DOHH2 (cell line): ENCODE data around the gene SMTN.

Experiments
- H3F3A ChIP-seq: fragments of 200-600 bp; sonication (generic), shearing (Covaris generic); 2 replicates; pipeline ENCODE4 v1.6.0; 2016; ENCODE audit warnings: antibody characterized with exemption, mild to moderate bottlenecking; ENCODE audit not compliant: control insufficient read depth, insufficient read depth
- H3K27ac ChIP-seq: fragments of 200-600 bp; sonication (generic); 2 replicates; pipeline ENCODE4 v1.5.1; 2014; ENCODE audit warnings: low read depth, mild to moderate bottlenecking, low read length, moderate library complexity
- H3K27me3 ChIP-seq: fragments of 200-600 bp; sonication (generic); 2 replicates; pipeline ENCODE4 v1.6.1; 2014; ENCODE audit warnings: mild to moderate bottlenecking, low read length, mixed read lengths; ENCODE audit not compliant: control insufficient read depth
- H3K36me3 ChIP-seq: fragments of 200-600 bp; sonication (generic); 2 replicates; pipeline ENCODE4 v1.6.1; 2014; ENCODE audit warnings: mild to moderate bottlenecking, low read length, moderate library complexity, mixed read lengths; ENCODE audit not compliant: control insufficient read depth
- H3K4me1 ChIP-seq: fragments of 200-600 bp; sonication (generic); 2 replicates; pipeline ENCODE4 v1.6.1; 2014; ENCODE audit warnings: mild to moderate bottlenecking, low read length, mixed read lengths; ENCODE audit not compliant: control insufficient read depth
- H3K4me2 ChIP-seq: fragments of 200-600 bp; sonication (generic); 2 replicates; pipeline ENCODE4 v1.6.0; 2014; ENCODE audit warnings: mild to moderate bottlenecking, low read length, moderate library complexity
- H3K4me3 ChIP-seq: fragments of 200-600 bp; sonication (generic); 2 replicates; pipeline ENCODE4 v1.5.1; 2014; ENCODE audit warnings: mild to moderate bottlenecking, low read length, mixed read lengths
- H3K79me2 ChIP-seq: fragments of 200-600 bp; sonication (generic); 2 replicates; pipeline ENCODE4 v1.6.1; 2014; ENCODE audit warnings: mild to moderate bottlenecking, low read length, mixed read lengths; ENCODE audit not compliant: control insufficient read depth
- H3K9me2 ChIP-seq: fragments of 200-600 bp; sonication (generic); replicated peaks from 2 replicates; pipeline ENCODE4 v1.6.1; 2014; ENCODE audit warnings: mild to moderate bottlenecking, low read length, mixed read lengths; ENCODE audit not compliant: control insufficient read depth
- H3K9me3 ChIP-seq: fragments of 200-600 bp; sonication (generic); 2 replicates; pipeline ENCODE4 v1.6.1; 2014; ENCODE audit warnings: antibody characterized with exemption, low read length, mixed read lengths; ENCODE audit not compliant: control insufficient read depth, insufficient read depth
- H4K20me1 ChIP-seq: fragments of 200-600 bp; sonication (generic); 2 replicates; pipeline ENCODE4 v1.6.0; 2014; ENCODE audit warnings: low read depth, mild to moderate bottlenecking, antibody characterized with exemption, low read length, moderate library complexity; ENCODE audit not compliant: control insufficient read depth, insufficient read depth
- EZH2phosphoT487 ChIP-seq: fragments of 200-600 bp; sonication (generic); IDR thresholded peaks from 2 replicates; pipeline ENCODE4 v1.6.1; 2017; ENCODE audit warnings: borderline replicate concordance, mild to moderate bottlenecking, antibody characterized with exemption, low read length, moderate library complexity, mixed read lengths
- TF ChIP-seq, protein P1 (sequence below): fragments of 200-600 bp; sonication (generic); IDR thresholded peaks from one replicate; pipeline ENCODE4 v1.5.1; 2014; ENCODE audit warnings: antibody characterized with exemption, mild to moderate bottlenecking, low read depth, low read length; ENCODE audit not compliant: poor library complexity, severe bottlenecking

Gene SMTN

GRCh38 chr22:31102441-31103081 is 21.4 kb downstream of the SMTN start:
- no peaks in the 10 kb centered on the region for H3F3A ChIP-seq
- no peak overlapping the region for H3K4me3 ChIP-seq
- H3K9me2 ChIP-seq = no peaks in the 10 kb centered on the region
- no peaks in the 10 kb centered on the region for H3K9me3 ChIP-seq
- TF ChIP-seq, protein P1, sequence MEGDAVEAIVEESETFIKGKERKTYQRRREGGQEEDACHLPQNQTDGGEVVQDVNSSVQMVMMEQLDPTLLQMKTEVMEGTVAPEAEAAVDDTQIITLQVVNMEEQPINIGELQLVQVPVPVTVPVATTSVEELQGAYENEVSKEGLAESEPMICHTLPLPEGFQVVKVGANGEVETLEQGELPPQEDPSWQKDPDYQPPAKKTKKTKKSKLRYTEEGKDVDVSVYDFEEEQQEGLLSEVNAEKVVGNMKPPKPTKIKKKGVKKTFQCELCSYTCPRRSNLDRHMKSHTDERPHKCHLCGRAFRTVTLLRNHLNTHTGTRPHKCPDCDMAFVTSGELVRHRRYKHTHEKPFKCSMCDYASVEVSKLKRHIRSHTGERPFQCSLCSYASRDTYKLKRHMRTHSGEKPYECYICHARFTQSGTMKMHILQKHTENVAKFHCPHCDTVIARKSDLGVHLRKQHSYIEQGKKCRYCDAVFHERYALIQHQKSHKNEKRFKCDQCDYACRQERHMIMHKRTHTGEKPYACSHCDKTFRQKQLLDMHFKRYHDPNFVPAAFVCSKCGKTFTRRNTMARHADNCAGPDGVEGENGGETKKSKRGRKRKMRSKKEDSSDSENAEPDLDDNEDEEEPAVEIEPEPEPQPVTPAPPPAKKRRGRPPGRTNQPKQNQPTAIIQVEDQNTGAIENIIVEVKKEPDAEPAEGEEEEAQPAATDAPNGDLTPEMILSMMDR = no peak
- TF ChIP-seq EZH2phosphoT487 = no peak
- 0 out of 2 replicates have a peak, but pooled peaks cover 5% of the 10 kb centered on the region for H3K27me3 ChIP-seq
- H4K20me1 ChIP-seq = no peaks in the 10 kb centered on the region
- no peak overlapping the region for H3K27ac ChIP-seq
- no peaks in the 10 kb centered on the region for H3K79me2 ChIP-seq
- H3K36me3 ChIP-seq = no peaks in the 10 kb centered on the region
- H3K4me2 ChIP-seq = no peak overlapping the region
- peaks cover 7% of the 10 kb centered on the region for H3K4me1 ChIP-seq

DNA sequence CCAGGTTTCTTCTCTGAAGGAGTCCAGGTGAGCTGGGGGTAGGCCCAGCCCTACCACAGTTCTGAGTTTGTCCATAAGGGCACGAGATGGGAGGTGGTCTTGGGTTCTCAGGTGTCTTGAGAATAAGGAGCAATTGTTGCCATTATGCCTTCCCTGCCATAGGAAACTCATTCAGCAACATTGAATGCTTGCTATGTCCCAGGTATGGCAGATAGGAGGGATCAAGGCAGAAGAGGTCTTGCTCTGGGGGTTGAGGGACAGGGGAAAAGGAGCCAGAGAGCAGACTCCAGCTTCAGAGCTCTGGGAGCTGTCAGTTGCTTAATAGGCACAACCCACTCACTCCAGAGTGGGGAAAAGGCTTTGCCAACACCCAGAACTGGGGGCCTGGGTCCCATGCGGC is 22.0 kb downstream of the SMTN start:
- Histone ChIP-seq H3K9me2 (no peaks in the 10 kb centered on the region), H3K27ac (no peak overlapping the region), H3K4me3 (no peak overlapping the region), H3K36me3 (no peaks in the 10 kb centered on the region), H3K4me1 (peaks cover 11% of the 10 kb centered on the region), H3K9me3 (no peaks in the 10 kb centered on the region), H3F3A (no peaks in the 10 kb centered on the region), H3K4me2 (no peak overlapping the region), H3K27me3 (0 out of 2 replicates have a peak, but pooled peaks cover 5% of the 10 kb centered on the region), H3K79me2 (no peaks in the 10 kb centered on the region), H4K20me1 (no peaks in the 10 kb centered on the region)
- TF ChIP-seq, protein P1 = no peak
- TF ChIP-seq EZH2phosphoT487 = no peak

DNA sequence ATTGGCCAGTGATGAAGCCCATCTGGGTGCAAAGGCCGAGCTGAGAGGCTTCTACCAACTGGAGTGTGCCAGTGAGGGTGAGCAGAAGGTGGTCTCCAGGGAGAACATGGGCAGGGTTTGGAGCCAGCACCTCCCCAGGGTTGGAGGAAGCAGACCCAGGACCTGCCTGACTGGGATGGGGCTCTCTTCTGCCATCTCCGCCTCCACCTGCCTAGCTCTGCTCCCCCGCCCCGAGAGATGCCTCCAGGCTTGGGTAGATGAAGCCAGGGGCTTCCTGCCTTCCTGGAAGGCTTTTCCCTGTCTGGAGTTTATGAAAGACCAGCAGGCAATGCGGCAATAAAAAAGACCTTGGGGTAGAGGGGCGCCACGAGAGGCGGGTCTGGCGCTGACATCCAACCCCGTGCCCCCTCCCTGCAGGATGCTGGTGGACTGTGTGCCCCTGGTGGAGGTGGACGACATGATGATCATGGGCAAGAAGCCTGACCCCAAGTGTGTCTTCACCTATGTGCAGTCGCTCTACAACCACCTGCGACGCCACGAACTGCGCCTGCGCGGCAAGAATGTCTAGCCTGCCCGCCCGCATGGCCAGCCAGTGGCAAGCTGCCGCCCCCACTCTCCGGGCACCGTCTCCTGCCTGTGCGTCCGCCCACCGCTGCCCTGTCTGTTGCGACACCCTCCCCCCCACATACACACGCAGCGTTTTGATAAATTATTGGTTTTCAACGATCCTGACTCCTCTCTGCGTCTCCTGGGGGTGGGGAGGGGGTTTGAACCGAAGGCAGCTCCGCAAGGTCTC is 23.0 kb downstream of the SMTN start:
- no peak overlapping the region for H3K27ac ChIP-seq
- H3F3A ChIP-seq = no peaks in the 10 kb centered on the region

More for the DNA sequence above, 23.0 kb downstream of the SMTN start:
- H3K79me2 ChIP-seq = no peaks in the 10 kb centered on the region
- no peak overlapping the region for H3K4me3 ChIP-seq
- H3K9me2 ChIP-seq = no peaks in the 10 kb centered on the region
- peaks cover 11% of the 10 kb centered on the region for H3K4me1 ChIP-seq
- TF ChIP-seq, protein P1 = no peak
- no peak for TF ChIP-seq EZH2phosphoT487
- no peaks in the 10 kb centered on the region for H4K20me1 ChIP-seq
- 0 out of 2 replicates have a peak, but pooled peaks cover 5% of the 10 kb centered on the region for H3K27me3 ChIP-seq
- no peaks in the 10 kb centered on the region for H3K9me3 ChIP-seq
- no peaks in the 10 kb centered on the region for H3K36me3 ChIP-seq
- no peak overlapping the region for H3K4me2 ChIP-seq
